ENCODE measurements around the gene LRRC23. TPM values are rescaled to one million over a fixed set of nuclear protein-coding genes. Genes with fewer than 3 reads are reported as not detected.
"Not testable (repeated sequence)": the region's sequence is repeated elsewhere in the genome, so short reads cannot be mapped to it uniquely, and the experiment has no call there.

LRRC23 gene
- total and polyA plus RNA-seq, 2 of the 13 experiments (the other 11 are each of a cell fraction or from before 2014, with no cell fraction given) = 6.0 to 7.8 TPM

- peak overlapping the region; percentile 70 for H3K9ac ChIP-seq (ENCODE audit: insufficient read depth, low read depth, low read length)
- ATAC-seq; intact Hi-C loops (cut with micrococcal nuclease; ENCODE audit: unreplicated experiment); H3K27me3 ChIP-seq (ENCODE audit: control insufficient read depth in 1 of 2, insufficient read depth in 2 of 2, low read length in 2 of 2); FAIRE-seq; BruUV-seq (replicated peaks); H2AFZ ChIP-seq (ENCODE audit: low read length); H3K79me2 ChIP-seq (ENCODE audit: insufficient read depth, low read length); H3K4me3 ChIP-seq (replicated peaks in 1 of 3; ENCODE audit: insufficient read depth in 1 of 3, low read depth in 2 of 3, low read length in 3 of 3); in situ Hi-C loops (cut with HindIII; ENCODE audit: extremely low pct_ligation_motif_present, low pct_unique_long_range_greater_than_20kb); H4K20me1 ChIP-seq (ENCODE audit: insufficient read depth, low read length); H3K36me3 ChIP-seq (replicated peaks in 1 of 2; ENCODE audit: control insufficient read depth in 1 of 2, insufficient read depth in 2 of 2, low read length in 2 of 2); H3K4me2 ChIP-seq (ENCODE audit: low read depth, low read length); DNase-seq (ENCODE audit: low spot score); H3K9me3 ChIP-seq (ENCODE audit: low read length): not testable (repeated sequence)
- H3K4me1 ChIP-seq (ENCODE audit: insufficient read depth, low read length) = peaks cover 52% of the 10 kb centered on the region
- WGBS (ENCODE audit: low lambda C conversion rate) = 97% methylated on average over 21 of the region's 21 CpGs
- CTCF ChIA-PET (ENCODE audit: low intra/inter-chr PET ratio, low total read pairs) = interaction anchor here (2.5 kb wide), 1 partner anchor 17 kb away, joined by 24 read pairs; the partner anchor contains the start of gene SPSB2
- TF ChIP-seq ZNF121 (CRISPR knock-in tag; IDR thresholded peaks at IDR 0.05) (peak; percentile 79; the same call in 1 of the 2 replicates), ZBTB38 (CRISPR knock-in tag; IDR thresholded peaks at IDR 0.05) (peak; percentile 40; the same call in 1 of the 2 replicates), ZNF414 (CRISPR knock-in tag; IDR thresholded peaks at IDR 0.05) (0 out of 2 replicates have a peak, but pooled peaks have one; percentile 14), SNAPC4 (CRISPR knock-in tag; IDR thresholded peaks at IDR 0.05) (0 out of 2 replicates have a peak, but pooled peaks have one; percentile 4)
- H3K27ac ChIP-seq (ENCODE audit: extremely low read length, insufficient read depth, low read length) = peak overlapping the region; percentile 94
- POLR2A ChIA-PET = interaction anchor here (0.9 to 4.4 kb wide), 5 partner anchors 9 to 54 kb away, joined by 3 to 73 read pairs (median 11); partner anchors contain the start of genes C12orf57 and SPSB2
Observed at GRCh38 chr12:6889775-6890573, 14.6 kb upstream of the LRRC23 start.
